GM12878 (cell line): ENCODE results near the gene EBI3.

Experiments
- ASH2L ChIP-seq: fragments of 300-600, 200-600 bp; sonication (generic); IDR thresholded peaks from 2 replicates; pipeline ENCODE4 v1.6.1; 2017; ENCODE audit warnings: low read depth, mild to moderate bottlenecking, borderline replicate concordance
- CEBPB ChIP-seq, 2 experiments: fragments of 150-350 bp in 1 of 2; IDR thresholded peaks; 2 replicates each; pipeline ENCODE4 v1.6.1; 2012 to 2014; ENCODE audit warnings: low read depth in 2 of 2, low read length in 2 of 2, borderline replicate concordance in 1 of 2, inconsistent platforms in 1 of 2
- EED ChIP-seq: sonication (generic); IDR thresholded peaks from 2 replicates; pipeline ENCODE4 v1.6.1; 2016; ENCODE audit warnings: antibody characterized with exemption, low read depth
- NR2C2 ChIP-seq: IDR thresholded peaks from 2 replicates; pipeline ENCODE4 v1.6.1; 2011; ENCODE audit warnings: borderline replicate concordance, low read depth; ENCODE audit not compliant: control insufficient read depth, insufficient read length
- ZZZ3 ChIP-seq: IDR thresholded peaks from 2 replicates; pipeline ENCODE4 v1.6.1; 2011; ENCODE audit warnings: low read depth; ENCODE audit not compliant: control insufficient read depth, insufficient read length
- TF ChIP-seq, protein P1 (sequence below): fragments of 450-650 bp; IDR thresholded peaks from 2 replicates; pipeline ENCODE4 v1.6.1; 2016; ENCODE audit warnings: mild to moderate bottlenecking, moderate library complexity, borderline replicate concordance
- TF ChIP-seq, protein P2 (sequence below): IDR thresholded peaks from 2 replicates; pipeline ENCODE4 v1.6.1; 2011; ENCODE audit warnings: low read depth, mild to moderate bottlenecking, low read length, moderate library complexity, borderline replicate concordance; ENCODE audit errors: extremely low read depth

DNA sequence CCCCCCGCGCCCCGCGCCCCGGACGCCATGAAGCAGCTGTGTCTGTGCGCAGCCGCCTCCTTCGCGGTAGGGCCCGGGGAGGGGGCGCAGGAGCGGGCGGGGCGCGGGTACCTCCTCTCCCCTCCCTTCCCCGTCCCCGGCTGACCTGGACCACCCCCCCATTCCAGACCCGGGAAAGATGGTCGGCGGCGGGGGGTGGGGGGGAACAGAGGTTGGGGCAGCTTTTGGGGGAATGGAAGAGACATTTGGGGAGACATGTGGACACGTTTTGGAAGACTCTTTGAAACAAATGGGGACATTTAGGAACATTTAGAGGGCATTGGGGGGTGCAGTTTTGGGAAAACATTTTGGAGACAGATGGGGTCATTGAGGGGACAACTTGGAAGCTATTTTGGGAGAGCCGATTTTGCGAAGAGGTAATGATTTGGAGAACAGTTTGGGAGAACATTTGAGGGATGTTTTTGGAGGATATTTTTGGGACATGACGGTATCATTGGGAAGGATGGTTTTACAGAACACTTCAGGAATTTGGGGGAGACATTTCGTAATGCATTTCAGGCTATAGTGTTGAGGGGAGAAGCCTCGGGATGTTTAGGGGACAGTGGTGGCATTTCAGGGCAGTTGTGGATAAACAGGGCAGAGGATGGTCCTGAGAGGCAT lies 30.7 kb upstream of the EBI3 start:
- TF ChIP-seq CEBPB (IDR thresholded peaks at IDR 0.05; ENCODE audit: borderline replicate concordance in 1 of 2, low read depth in 2 of 2, low read length in 2 of 2): no peak
- no peak for TF ChIP-seq ZZZ3
- no peak for TF ChIP-seq ASH2L
- no peak for TF ChIP-seq NR2C2
- TF ChIP-seq EED: no peak
- TF ChIP-seq, protein P1, sequence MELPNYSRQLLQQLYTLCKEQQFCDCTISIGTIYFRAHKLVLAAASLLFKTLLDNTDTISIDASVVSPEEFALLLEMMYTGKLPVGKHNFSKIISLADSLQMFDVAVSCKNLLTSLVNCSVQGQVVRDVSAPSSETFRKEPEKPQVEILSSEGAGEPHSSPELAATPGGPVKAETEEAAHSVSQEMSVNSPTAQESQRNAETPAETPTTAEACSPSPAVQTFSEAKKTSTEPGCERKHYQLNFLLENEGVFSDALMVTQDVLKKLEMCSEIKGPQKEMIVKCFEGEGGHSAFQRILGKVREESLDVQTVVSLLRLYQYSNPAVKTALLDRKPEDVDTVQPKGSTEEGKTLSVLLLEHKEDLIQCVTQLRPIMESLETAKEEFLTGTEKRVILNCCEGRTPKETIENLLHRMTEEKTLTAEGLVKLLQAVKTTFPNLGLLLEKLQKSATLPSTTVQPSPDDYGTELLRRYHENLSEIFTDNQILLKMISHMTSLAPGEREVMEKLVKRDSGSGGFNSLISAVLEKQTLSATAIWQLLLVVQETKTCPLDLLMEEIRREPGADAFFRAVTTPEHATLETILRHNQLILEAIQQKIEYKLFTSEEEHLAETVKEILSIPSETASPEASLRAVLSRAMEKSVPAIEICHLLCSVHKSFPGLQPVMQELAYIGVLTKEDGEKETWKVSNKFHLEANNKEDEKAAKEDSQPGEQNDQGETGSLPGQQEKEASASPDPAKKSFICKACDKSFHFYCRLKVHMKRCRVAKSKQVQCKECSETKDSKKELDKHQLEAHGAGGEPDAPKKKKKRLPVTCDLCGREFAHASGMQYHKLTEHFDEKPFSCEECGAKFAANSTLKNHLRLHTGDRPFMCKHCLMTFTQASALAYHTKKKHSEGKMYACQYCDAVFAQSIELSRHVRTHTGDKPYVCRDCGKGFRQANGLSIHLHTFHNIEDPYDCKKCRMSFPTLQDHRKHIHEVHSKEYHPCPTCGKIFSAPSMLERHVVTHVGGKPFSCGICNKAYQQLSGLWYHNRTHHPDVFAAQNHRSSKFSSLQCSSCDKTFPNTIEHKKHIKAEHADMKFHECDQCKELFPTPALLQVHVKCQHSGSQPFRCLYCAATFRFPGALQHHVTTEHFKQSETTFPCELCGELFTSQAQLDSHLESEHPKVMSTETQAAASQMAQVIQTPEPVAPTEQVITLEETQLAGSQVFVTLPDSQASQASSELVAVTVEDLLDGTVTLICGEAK: no peak
- TF ChIP-seq, protein P2, sequence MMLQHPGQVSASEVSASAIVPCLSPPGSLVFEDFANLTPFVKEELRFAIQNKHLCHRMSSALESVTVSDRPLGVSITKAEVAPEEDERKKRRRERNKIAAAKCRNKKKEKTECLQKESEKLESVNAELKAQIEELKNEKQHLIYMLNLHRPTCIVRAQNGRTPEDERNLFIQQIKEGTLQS: no peak
